ENCODE data around the gene FGFBP2. TPM values are rescaled to one million over a fixed set of nuclear protein-coding genes. Genes with fewer than 3 reads are reported as not detected.

Gene FGFBP2
- total and polyA plus RNA-seq, 2 donors, result 0.74 to 2.4 TPM

DNA sequence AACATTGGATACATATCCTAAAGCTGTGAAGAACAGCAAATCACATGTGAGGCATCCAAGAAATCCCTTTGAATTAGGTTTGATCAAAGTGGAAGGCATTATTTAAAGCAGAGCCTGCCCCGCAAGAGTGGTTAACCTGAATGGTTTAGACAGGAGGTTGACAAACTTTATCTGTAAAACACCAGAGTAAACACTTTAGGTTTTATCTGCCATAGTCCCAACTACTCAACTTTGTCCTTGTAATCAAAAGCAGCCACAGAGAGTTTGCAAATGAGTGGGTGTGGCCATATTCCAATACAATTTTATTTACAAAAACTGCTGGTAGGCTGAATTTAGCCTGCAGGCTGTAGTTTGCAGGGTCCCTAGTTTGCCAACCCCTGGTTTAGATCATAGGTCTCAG, 25.2 kb upstream of the FGFBP2 start:
- no peak for DNase-seq (ENCODE audit: extremely low spot score)
- Histone ChIP-seq H3K4me3 (ENCODE audit: low read depth, low read length) (no peak overlapping the region), H3K4me1 (ENCODE audit: insufficient read depth) (no peaks in the 10 kb centered on the region), H3K36me3 (ENCODE audit: insufficient read depth) (no peaks in the 10 kb centered on the region), H3K27ac (ENCODE audit: low read depth) (no peak overlapping the region)
- WGBS, result 90% methylated on average over 1 of the region's 1 CpG

DNA sequence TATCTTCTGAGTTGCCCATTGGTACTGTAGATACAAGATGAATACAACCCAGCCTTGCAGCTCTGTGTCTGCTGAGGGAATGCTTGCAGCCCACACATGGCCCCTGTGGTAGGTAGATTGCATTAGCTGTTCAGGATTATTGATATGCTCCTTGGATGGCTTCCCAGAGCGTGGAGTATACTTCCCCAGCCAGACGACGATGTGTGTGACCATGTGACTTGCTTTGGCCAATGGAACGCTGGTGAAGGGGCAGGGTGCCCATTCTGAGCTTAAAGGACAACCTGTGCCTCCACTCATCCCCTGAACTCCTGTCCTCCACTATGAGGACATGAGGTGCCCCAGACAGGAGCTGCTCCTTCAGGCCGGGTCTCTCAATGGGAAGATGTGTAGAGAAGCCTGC, 23.9 kb upstream of the FGFBP2 start:
- DNase-seq (ENCODE audit: extremely low spot score), result no peak
- no peak overlapping the region for H3K4me3 ChIP-seq (ENCODE audit: low read depth, low read length)
- H3K4me1 ChIP-seq (ENCODE audit: insufficient read depth), result no peaks in the 10 kb centered on the region
- no peak overlapping the region for H3K27ac ChIP-seq (ENCODE audit: low read depth)
- H3K36me3 ChIP-seq (ENCODE audit: insufficient read depth), result no peaks in the 10 kb centered on the region
- 67% methylated on average over 5 of the region's 5 CpGs for WGBS

DNA sequence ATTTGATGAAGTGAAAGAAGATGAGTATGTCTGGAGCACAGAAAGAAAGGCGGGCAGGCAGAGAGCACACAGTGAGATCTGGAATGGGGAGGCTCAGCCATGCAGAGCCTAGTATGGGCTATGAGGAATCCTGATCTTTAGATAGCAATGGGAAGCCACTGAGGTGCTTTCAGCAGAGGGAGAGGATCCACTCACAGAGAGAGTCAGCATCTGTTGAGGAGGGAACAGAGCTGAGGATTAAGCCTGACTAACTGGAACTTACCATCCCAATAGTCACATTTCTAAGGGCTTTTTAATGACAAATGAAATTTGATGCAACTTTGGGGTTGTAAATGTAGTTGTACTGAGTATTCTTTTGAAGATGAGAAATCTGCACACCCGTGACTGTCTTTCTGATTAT, 20.6 kb upstream of the FGFBP2 start:
- H3K36me3 ChIP-seq (ENCODE audit: insufficient read depth), result no peaks in the 10 kb centered on the region
- H3K4me3 ChIP-seq (ENCODE audit: low read depth, low read length), result no peak overlapping the region
- WGBS, result 88% methylated on average over 2 of the region's 2 CpGs
- H3K4me1 ChIP-seq (ENCODE audit: insufficient read depth), result no peaks in the 10 kb centered on the region
- no peak overlapping the region for H3K27ac ChIP-seq (ENCODE audit: low read depth)
- DNase-seq (ENCODE audit: extremely low spot score), result no peak

DNA sequence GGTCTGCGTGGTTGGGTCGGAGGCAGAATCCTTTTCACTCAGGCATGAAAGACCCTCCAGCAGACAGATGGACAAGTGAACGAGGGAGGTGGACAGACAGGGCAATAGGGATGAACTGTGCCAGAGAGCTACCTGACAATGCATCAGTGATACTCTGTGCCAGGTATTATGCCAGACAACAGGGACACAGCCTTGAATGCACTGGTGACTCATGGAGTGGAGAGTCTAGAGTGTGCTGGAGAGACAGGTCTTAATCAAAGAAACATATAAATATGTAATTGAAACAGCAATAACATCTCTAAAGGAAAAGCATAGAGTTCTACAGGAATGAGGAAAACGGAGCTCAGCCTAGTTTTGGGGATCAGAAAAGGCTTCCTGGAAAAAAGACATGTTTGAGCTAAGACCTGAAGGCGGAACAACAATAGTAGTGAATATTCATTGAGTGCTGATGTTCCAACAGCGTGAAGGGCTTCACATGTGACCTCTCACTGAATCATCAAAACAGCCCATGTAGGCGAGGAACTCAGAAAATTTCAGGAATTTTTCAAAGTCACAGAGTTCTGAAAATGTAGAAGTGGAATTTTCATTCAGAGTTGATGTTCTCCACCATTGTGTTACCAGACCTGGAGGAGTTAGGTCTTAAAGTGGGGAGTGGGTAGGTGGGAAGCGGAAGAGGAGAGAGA, 20.0 kb upstream of the FGFBP2 start:
- Histone ChIP-seq H3K4me1 (ENCODE audit: insufficient read depth) (no peaks in the 10 kb centered on the region), H3K36me3 (ENCODE audit: insufficient read depth) (no peaks in the 10 kb centered on the region), H3K27ac (ENCODE audit: low read depth) (no peak overlapping the region), H3K4me3 (ENCODE audit: low read depth, low read length) (no peak overlapping the region)
- WGBS, result 91% methylated on average over 8 of the region's 8 CpGs
- no peak for DNase-seq (ENCODE audit: extremely low spot score)

DNA sequence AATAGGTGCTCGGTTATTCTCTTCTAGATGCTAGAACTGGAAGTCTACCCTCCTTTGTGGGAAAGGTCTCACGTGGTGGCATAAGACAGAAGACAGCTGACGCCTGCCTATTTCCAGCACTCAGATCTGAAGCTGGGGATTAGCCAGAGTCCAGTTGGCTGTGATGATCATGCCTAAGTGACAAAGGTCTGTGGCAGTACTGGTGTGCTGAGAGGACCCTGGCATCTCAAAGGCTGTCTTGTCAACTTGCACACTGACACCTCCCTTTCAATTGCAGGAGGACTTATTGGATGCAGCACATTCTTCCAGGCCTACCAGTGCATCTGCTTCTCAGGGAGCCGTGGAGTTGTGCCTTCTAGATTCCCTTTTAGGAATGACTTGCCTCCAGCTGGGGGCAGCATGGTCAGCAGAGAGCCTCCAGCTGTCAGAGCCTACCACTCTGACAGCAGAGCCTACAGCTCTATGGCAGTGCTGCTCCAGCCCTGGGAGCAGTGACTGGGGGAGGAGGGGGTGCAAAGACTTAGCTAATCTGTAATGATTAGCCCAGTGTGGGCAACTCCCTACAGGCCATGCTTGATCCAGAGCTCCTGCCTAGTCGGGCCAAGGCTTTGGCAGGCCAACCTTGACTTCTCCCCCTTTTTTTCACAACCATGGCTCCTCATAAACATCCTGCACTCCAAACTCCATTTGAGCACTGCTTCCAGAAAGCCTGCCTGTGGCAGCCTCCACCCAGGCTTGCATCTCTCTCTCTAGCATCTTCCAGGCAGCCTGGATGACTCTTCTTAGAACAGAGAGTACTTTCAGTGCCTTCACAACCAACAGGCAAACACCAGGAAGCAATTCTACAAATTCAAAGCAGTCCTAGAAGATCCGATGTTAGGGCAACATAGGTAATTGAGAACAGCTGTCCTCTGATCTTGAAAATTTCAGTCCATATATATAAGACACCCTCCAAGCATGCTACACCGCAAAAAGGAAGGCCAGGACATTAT, 13.8 kb upstream of the FGFBP2 start:
- Histone ChIP-seq H3K36me3 (ENCODE audit: insufficient read depth) (no peaks in the 10 kb centered on the region), H3K27ac (ENCODE audit: low read depth) (no peak overlapping the region), H3K4me1 (ENCODE audit: insufficient read depth) (no peaks in the 10 kb centered on the region), H3K4me3 (ENCODE audit: low read depth, low read length) (no peak overlapping the region)
- WGBS, result 70% methylated on average over 7 of the region's 7 CpGs
- no peak for DNase-seq (ENCODE audit: extremely low spot score)

DNA sequence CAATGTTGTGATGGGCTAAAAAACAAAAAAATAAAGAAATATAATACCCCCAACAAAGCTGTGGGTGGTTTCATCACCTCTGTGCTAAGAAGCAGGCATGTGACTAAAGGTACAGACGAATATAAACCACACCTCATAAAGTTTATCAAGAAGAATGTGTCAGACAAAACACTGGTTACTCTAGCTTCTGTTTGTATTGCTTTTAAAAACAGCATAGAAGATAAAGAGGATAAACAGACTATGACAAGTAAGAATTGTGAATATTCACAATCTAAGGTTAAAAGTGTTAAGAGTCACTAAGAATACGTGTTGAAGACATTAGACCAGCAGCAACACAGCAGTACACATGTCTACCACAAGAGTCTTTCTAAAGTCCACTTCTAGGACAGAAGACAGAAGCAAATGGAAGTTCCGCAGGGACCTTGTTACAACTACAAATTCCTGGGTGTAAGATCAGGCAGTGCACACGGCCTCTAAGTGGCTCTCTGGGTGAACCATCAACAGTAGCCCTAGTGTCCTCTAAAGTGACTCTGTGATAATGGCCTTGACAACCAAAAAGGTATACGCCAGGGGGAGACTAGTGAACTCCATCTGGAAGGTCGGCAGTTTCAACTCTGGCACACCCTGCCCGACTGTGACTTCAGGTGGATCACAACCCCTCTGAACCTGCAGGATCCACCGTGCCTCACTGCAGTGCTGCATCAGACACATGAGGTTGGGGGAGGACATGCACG, 8.3 kb upstream of the FGFBP2 start:
- Histone ChIP-seq H3K4me3 (ENCODE audit: low read depth, low read length) (no peak overlapping the region), H3K27ac (ENCODE audit: low read depth) (no peak overlapping the region), H3K36me3 (ENCODE audit: insufficient read depth) (no peaks in the 10 kb centered on the region), H3K4me1 (ENCODE audit: insufficient read depth) (no peaks in the 10 kb centered on the region)
- no peak for DNase-seq (ENCODE audit: extremely low spot score)
- 88% methylated on average over 9 of the region's 9 CpGs for WGBS

DNA sequence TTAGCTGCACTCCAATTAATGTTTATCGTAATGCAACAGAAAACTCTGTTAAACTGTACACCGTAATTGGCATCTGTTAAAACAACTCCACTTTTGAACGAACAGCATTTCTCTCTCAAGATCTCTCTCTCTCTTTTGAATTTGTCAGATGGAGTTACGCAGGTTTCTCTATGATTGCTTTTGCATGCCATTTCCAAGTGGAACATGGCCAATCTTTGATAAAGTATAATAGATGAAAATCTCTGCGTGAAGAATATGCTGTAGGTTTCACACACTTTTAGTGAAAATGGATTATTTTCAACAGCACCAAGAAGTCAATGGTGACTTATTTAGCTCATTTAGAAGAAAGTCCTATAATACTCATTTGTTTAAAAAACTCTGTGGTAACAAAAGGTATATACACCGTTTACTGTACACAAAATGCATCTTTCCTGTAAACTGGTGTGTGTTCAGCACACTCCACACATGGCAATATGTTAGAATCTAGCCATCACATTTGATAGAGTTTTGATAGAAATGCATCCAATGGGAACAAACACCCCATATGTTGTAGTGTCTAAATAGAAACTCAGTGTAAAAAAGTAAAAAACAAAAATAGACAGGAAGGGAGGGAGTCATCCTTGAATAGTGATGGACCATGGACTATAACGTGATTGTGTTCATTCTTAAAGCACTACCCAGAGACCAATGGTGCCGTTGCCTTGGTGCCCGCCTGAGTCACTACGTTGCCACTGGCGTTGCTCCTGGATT, 5.8 kb upstream of the FGFBP2 start:
- WGBS, result 84% methylated on average over 11 of the region's 11 CpGs
- H3K27ac ChIP-seq (ENCODE audit: low read depth), result no peak overlapping the region

DNA sequence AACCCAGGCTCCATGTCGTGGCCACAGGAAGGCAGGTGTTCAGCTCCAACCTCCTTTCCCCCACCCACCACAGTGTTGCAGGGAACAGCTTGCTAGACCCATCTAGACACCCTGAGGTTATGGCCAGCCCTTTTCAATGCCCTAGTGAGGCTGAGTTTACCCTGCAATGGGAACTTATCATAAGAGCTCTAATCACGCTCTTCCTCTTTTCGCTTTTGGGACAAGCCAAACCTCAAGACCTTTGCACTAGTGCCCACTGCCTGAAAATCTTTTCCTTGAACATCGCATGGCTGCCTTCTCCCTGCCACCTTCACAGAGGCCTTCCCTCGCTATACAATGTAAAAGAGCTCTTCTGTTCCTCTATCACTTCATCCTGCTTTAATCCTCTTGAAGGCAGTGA, 2.4 kb upstream of the FGFBP2 start:
- no peaks in the 10 kb centered on the region for H3K4me1 ChIP-seq (ENCODE audit: insufficient read depth)
- no peaks in the 10 kb centered on the region for H3K36me3 ChIP-seq (ENCODE audit: insufficient read depth)
- no peak overlapping the region for H3K4me3 ChIP-seq (ENCODE audit: low read depth, low read length)
- H3K27ac ChIP-seq (ENCODE audit: low read depth), result no peak overlapping the region
- WGBS, result 84% methylated on average over 5 of the region's 5 CpGs
- DNase-seq (ENCODE audit: extremely low spot score), result no peak

More for the DNA sequence above, 5.8 kb upstream of the FGFBP2 start:
- H3K4me1 ChIP-seq (ENCODE audit: insufficient read depth), result no peaks in the 10 kb centered on the region
- no peak overlapping the region for H3K4me3 ChIP-seq (ENCODE audit: low read depth, low read length)
- no peak for DNase-seq (ENCODE audit: extremely low spot score)
- no peaks in the 10 kb centered on the region for H3K36me3 ChIP-seq (ENCODE audit: insufficient read depth)

DNA sequence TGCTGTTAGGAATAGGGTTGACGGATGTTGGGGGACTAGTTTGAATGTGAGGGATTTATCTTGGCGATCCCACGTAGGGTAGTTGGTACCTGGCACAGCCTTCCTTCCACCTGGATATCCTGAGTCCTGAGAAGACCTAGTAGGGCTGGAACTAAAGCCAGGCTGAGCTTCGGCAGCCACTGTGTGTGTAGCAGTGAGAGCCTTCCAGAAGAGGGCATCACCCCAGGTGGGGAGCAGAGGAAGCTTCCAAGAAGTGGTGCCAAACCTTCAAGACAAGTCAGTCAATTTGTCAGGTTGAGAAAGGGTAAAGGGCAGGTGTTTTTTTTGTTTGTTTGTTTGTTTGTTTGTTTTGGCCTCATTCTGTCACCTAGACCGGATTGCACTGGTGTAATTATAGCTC, 1.2 kb upstream of the FGFBP2 start:
- Histone ChIP-seq H3K4me1 (ENCODE audit: insufficient read depth) (no peaks in the 10 kb centered on the region), H3K36me3 (ENCODE audit: insufficient read depth) (no peaks in the 10 kb centered on the region), H3K27ac (ENCODE audit: low read depth) (no peak overlapping the region), H3K4me3 (ENCODE audit: low read depth, low read length) (no peak overlapping the region)
- 80% methylated on average over 5 of the region's 5 CpGs for WGBS
- no peak for DNase-seq (ENCODE audit: extremely low spot score)

DNA sequence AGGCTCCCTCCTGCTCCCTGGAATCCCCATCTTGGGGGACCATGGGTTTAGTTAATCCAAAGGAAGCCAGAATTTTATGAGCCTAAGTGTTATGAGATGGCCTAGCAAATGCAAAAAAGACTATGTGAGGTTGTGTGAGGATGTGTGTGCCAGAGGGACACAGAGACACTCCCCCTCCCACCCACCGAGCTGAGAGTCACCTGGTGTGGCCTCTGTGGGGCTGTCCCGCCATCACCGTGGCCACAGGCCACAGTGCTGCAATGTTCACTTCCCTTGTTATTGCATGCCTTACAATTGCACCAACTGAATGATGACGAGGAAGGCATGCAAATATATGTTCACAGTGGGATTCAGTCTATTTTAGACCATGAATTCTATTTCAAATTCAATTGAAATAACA, 601 bp upstream of the FGFBP2 start:
- no peak for DNase-seq (ENCODE audit: extremely low spot score)
- Histone ChIP-seq H3K36me3 (ENCODE audit: insufficient read depth) (no peaks in the 10 kb centered on the region), H3K4me3 (ENCODE audit: low read depth, low read length) (no peak overlapping the region), H3K27ac (ENCODE audit: low read depth) (no peak overlapping the region), H3K4me1 (ENCODE audit: insufficient read depth) (no peaks in the 10 kb centered on the region)
- 48% methylated on average over 4 of the region's 4 CpGs for WGBS

DNA sequence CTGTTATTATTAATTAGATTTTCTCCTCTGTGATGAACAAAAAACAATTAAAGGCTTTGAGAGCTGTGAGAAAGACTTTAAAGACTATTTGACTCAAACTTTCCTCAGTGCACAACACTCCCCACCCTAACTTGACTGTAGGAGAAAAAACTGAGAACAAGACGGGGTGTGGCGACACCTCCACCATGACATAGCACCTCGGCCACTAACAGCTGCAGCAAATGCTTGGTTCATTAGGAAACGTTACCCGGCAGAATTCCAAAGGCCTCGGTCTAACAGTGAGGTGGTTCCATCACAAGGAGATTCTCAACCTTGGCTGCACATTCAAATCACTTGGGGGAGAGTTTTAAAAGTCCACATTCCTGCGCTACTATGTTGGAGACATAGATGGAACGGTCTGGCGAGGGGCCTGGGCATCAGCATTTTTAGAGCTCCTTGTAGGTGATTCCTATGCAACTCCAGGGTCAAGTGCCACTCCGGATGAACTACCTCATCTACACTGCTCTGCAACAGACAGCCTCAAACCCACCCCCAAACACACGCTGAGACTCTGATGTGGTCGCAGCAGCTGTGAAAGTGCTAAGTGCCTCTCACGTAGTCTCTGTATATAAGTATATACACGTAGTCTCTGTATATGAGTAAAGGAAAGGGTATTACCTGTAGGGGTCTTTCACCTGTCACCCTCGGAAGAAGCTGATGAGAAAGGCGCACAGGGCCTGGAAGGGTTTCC, 1.0 kb downstream of the FGFBP2 start:
- Histone ChIP-seq H3K4me3 (ENCODE audit: low read depth, low read length) (no peak overlapping the region), H3K36me3 (ENCODE audit: insufficient read depth) (no peaks in the 10 kb centered on the region), H3K27ac (ENCODE audit: low read depth) (no peak overlapping the region), H3K4me1 (ENCODE audit: insufficient read depth) (no peaks in the 10 kb centered on the region)
- DNase-seq (ENCODE audit: extremely low spot score), result no peak
- WGBS, result 87% methylated on average over 16 of the region's 16 CpGs

DNA sequence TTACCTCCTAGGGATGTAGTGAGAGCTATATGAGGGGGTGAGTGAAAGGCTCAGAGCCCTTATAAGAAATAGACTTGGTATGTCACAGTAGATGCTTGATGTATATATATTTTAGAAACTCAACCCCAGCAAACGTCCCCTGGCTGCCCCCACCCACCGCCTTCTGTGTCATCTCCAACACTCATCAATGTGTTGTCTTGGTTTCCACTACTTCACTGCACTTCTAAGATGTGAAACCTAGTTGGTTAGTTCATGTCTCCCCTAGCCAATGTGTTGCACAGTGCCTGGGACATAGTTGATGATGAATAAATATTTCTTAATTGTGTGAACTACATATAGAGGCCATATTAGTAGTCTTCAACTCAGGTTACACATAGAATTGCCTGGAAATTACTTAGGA, 4.4 kb downstream of the FGFBP2 start:
- DNase-seq (ENCODE audit: extremely low spot score), result no peak
- no peak overlapping the region for H3K27ac ChIP-seq (ENCODE audit: low read depth)
- no peak overlapping the region for H3K4me3 ChIP-seq (ENCODE audit: low read depth, low read length)
- H3K36me3 ChIP-seq (ENCODE audit: insufficient read depth), result no peaks in the 10 kb centered on the region
- no peaks in the 10 kb centered on the region for H3K4me1 ChIP-seq (ENCODE audit: insufficient read depth)
- WGBS, result 85% methylated on average over 2 of the region's 2 CpGs

All from urinary bladder (tissue), 4 donors.